CD8-positive, alpha-beta memory T cell (primary cell): ENCODE results near the gene TRIM22. TPM values are rescaled to one million over a fixed set of nuclear protein-coding genes. Genes with fewer than 3 reads are reported as not detected.
"Not testable (repeated sequence)": the region's sequence is repeated elsewhere in the genome, so short reads cannot be mapped to it uniquely, and the experiment has no call there.

Source experiments
- CTCF ChIA-PET: fragments of 350-600 bp; sonication (Branson Sonifier 250); formaldehyde crosslinking; loops from one replicate; lab custom pipeline; 2021; ENCODE audit warnings: antibody characterized with exemption; lab: Charles Lee
- POLR2A ChIA-PET: fragments of 350-600 bp; sonication (Branson Sonifier 250); formaldehyde crosslinking; loops from one replicate; lab custom pipeline; 2021; ENCODE audit warnings: antibody characterized with exemption; lab: Charles Lee
- DNase-seq, 5 donors: peaks; one replicate each; pipeline versions ENCODE4 v3.0.0 to v3.0.0-alpha.2; 2020 to 2022; ENCODE audit warnings: mixed read lengths in 1 of 5
- H3K27ac ChIP-seq: one replicate; pipeline ENCODE4 v1.7.0; 2013; ENCODE audit warnings: low read depth, mild to moderate bottlenecking, low read length, moderate library complexity
- H3K27me3 ChIP-seq: 2 replicates; pipeline ENCODE4 v1.7.0; 2013; ENCODE audit warnings: low read length, mild to moderate bottlenecking; ENCODE audit not compliant: insufficient read depth, poor library complexity, severe bottlenecking
- H3K36me3 ChIP-seq: 2 replicates; pipeline ENCODE4 v1.7.0; 2013; ENCODE audit warnings: mild to moderate bottlenecking, low read length, moderate library complexity; ENCODE audit not compliant: insufficient read depth
- H3K4me1 ChIP-seq: 2 replicates; pipeline ENCODE4 v1.7.0; 2013; ENCODE audit warnings: mild to moderate bottlenecking, low read length, moderate library complexity; ENCODE audit not compliant: insufficient read depth
- H3K4me3 ChIP-seq: 2 replicates; pipeline ENCODE4 v1.7.0; 2013; ENCODE audit warnings: mild to moderate bottlenecking, low read length
- H3K9me3 ChIP-seq: 2 replicates; pipeline ENCODE4 v1.7.0; 2013; ENCODE audit warnings: mild to moderate bottlenecking, low read length
- H3K27ac Mint-ChIP-seq, 8 donors: one replicate each; pipeline ENCODE4 v1.8.0; 2020 to 2021; ENCODE audit warnings: mixed read lengths in 8 of 8, mild to moderate bottlenecking in 6 of 8, inconsistent platforms in 3 of 8, moderate library complexity in 3 of 8
- H3K27me3 Mint-ChIP-seq, 2 donors: one replicate each; pipeline ENCODE4 v1.8.0; 2020 to 2021; ENCODE audit warnings: mixed read lengths in 2 of 2, mild to moderate bottlenecking in 1 of 2, moderate library complexity in 1 of 2
- H3K36me3 Mint-ChIP-seq, 3 donors: one replicate each; pipeline ENCODE4 v1.8.0; 2020 to 2021; ENCODE audit warnings: mixed read lengths in 3 of 3, inconsistent platforms in 1 of 3, mild to moderate bottlenecking in 1 of 3
- H3K4me1 Mint-ChIP-seq, 3 donors: one replicate each; pipeline ENCODE4 v1.8.0; 2020 to 2021; ENCODE audit warnings: mixed read lengths in 3 of 3, inconsistent platforms in 1 of 3, mild to moderate bottlenecking in 1 of 3
- H3K4me3 Mint-ChIP-seq, 7 donors: one replicate each; pipeline ENCODE4 v1.8.0; 2020 to 2021; ENCODE audit warnings: mixed read lengths in 7 of 7, mild to moderate bottlenecking in 6 of 7, moderate library complexity in 4 of 7, inconsistent platforms in 2 of 7
- H3K9me3 Mint-ChIP-seq, 5 donors: one replicate each; pipeline ENCODE4 v1.8.0; 2020 to 2022; ENCODE audit warnings: mixed read lengths in 5 of 5, mild to moderate bottlenecking in 3 of 5, moderate library complexity in 2 of 5, inconsistent platforms in 1 of 5
- polyA plus RNA-seq: library from polyadenylated mRNA; unstranded; fragments of 300-500 nt; fragmentation: Illumina TruSeq; gene quantifications from one replicate; pipeline ENCODE4 v1.2.3, GENCODE V29; 2021
- total RNA-seq, 2 experiments: library from RNA; stranded (reverse); gene quantifications; one replicate each; pipeline ENCODE4 v1.2.3, GENCODE V29; 2021

TRIM22 gene, protein sequence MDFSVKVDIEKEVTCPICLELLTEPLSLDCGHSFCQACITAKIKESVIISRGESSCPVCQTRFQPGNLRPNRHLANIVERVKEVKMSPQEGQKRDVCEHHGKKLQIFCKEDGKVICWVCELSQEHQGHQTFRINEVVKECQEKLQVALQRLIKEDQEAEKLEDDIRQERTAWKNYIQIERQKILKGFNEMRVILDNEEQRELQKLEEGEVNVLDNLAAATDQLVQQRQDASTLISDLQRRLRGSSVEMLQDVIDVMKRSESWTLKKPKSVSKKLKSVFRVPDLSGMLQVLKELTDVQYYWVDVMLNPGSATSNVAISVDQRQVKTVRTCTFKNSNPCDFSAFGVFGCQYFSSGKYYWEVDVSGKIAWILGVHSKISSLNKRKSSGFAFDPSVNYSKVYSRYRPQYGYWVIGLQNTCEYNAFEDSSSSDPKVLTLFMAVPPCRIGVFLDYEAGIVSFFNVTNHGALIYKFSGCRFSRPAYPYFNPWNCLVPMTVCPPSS
- total RNA-seq: 100 to 1,000 TPM; 105 TPM
- polyA plus RNA-seq: 163 TPM

DNA sequence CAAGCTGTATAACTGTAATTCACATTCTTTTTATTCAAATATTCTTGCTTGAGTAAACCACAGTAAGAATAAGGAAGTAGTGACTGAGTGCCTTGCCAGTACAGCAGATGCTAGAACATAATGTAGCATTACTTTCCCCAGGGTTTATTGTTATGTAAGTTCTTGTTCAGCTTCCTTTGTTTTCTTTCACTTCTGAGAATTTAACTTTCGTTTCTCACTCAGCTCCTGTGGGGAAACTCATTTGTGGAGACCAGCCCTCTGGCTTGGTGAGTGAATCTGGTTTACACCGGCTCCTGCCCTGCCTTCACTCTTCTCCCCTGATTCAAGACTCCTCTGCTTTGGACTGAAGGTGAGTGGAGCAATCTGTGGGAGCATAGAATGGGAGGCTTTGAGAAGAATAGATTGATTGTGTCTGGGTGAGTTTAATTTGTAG lies at the start of gene TRIM22:
Gene TRIM22 (plus strand): TSS at position 240 of the 433 bp plus-strand sequence. CDS start 6,443 bp downstream, outside the sequence.
- H3K4me1 ChIP-seq: peaks cover 42% of the 10 kb centered on the region
- no peaks in the 10 kb centered on the region for H3K9me3 ChIP-seq
- no peaks in the 10 kb centered on the region for H3K36me3 ChIP-seq
- H3K27me3 ChIP-seq: no peaks in the 10 kb centered on the region
- CTCF ChIA-PET: interaction anchor here (1.5 to 2.4 kb wide), 3 partner anchors 11 to 674 kb away, joined by 3 to 11 read pairs (median 5); no protein-coding TSS in a partner anchor
- peaks cover 0 to 40% (median 4%) of the 10 kb centered on the region in 3 donors for H3K36me3 Mint-ChIP-seq
- peaks cover 54 to 61% (median 60%) of the 10 kb centered on the region in 3 donors for H3K4me1 Mint-ChIP-seq
- H3K27ac ChIP-seq: peak within 1 kb of the TSS; percentile 79
- POLR2A ChIA-PET: interaction anchor here (0.7 to 1.2 kb wide), 2 partner anchors 10 to 546 kb away, joined by 3 read pairs; no protein-coding TSS in a partner anchor
- peaks cover 0 to 1% (median 0%) of the 10 kb centered on the region in 5 donors for H3K9me3 Mint-ChIP-seq
- H3K4me3 Mint-ChIP-seq: peak within 1 kb of the TSS; percentile 92 to 99 (median 95)
- H3K27ac Mint-ChIP-seq: peak within 1 kb of the TSS; percentile 91 to 98 (median 96)
- peak within 1 kb of the TSS; percentile 84 for H3K4me3 ChIP-seq
- no peaks in the 10 kb centered on the region for H3K27me3 Mint-ChIP-seq
- DNase-seq: peak; percentile 27 to 70 (median 57)

DNA sequence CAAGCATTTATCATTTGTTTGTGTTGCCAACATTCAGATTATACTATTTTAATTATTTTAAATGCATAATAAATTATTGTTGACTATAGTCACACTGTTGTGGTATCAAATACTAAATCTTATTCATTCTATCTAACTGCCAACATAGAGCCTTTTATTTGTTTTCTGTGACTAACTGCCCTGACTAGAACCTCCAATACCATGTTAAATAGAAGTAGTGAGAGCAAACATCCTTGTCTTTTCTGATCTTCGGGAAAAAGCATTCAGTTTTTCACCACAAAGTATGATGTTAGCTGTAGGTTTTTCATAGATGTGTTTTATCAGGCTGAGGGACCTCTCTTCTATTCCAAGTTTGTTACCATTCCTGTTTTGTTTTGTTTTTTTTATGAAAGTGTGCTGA lies 49.6 kb upstream of the TRIM22 start:
- H3K9me3 ChIP-seq: no peaks in the 10 kb centered on the region
- H3K36me3 ChIP-seq: peaks cover 24% of the 10 kb centered on the region
- H3K4me3 ChIP-seq: no peak overlapping the region
- ChIA-PET CTCF (no interaction called here), POLR2A (no interaction called here)
- H3K36me3 Mint-ChIP-seq: peaks cover 42 to 86% (median 54%) of the 10 kb centered on the region in 3 donors
- no peaks in the 10 kb centered on the region for H3K27me3 Mint-ChIP-seq
- peak overlapping the region in 1 of 8 donors; percentile 35 for H3K27ac Mint-ChIP-seq
- H3K4me1 Mint-ChIP-seq: peaks cover 0 to 9% (median 0%) of the 10 kb centered on the region in 3 donors
- no peaks in the 10 kb centered on the region for H3K9me3 Mint-ChIP-seq
- no peak overlapping the region for H3K27ac ChIP-seq
- H3K27me3 ChIP-seq: no peaks in the 10 kb centered on the region
- no peak for DNase-seq
- no peak overlapping the region for H3K4me3 Mint-ChIP-seq
- no peaks in the 10 kb centered on the region for H3K4me1 ChIP-seq

DNA sequence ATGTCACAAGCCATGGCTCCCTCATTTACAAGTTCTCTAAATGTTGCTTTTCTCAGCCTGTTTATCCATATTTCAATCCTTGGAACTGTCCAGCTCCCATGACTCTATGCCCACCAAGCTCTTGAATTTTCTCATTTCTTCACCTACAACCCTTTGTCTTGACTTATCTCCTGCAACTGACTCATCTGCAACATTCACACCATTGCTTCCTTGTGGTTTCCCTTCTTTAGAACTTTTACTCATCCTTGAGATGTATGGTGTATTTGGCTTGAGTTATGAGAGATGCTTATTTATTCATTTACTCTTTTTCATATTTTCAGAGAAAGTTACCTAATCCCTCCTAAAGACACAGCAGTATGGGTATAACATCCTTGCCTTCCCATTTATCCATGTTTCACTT lies 46.0 kb upstream of the TRIM22 start:
- Mint-ChIP-seq H3K27me3 (no peaks in the 10 kb centered on the region), H3K27ac (peak overlapping the region in 1 of 8 donors; percentile 54), H3K4me3 (no peak overlapping the region), H3K4me1 (peaks cover 0 to 9% (median 0%) of the 10 kb centered on the region in 3 donors), H3K9me3 (no peaks in the 10 kb centered on the region), H3K36me3 (peaks cover 23 to 53% (median 44%) of the 10 kb centered on the region in 3 donors)
- ChIA-PET POLR2A (no interaction called here), CTCF (no interaction called here)
- Histone ChIP-seq H3K4me1 (no peaks in the 10 kb centered on the region), H3K9me3 (no peaks in the 10 kb centered on the region), H3K4me3 (no peak overlapping the region), H3K27me3 (no peaks in the 10 kb centered on the region), H3K36me3 (peaks cover 16% of the 10 kb centered on the region), H3K27ac (no peak overlapping the region)
- no peak for DNase-seq

DNA sequence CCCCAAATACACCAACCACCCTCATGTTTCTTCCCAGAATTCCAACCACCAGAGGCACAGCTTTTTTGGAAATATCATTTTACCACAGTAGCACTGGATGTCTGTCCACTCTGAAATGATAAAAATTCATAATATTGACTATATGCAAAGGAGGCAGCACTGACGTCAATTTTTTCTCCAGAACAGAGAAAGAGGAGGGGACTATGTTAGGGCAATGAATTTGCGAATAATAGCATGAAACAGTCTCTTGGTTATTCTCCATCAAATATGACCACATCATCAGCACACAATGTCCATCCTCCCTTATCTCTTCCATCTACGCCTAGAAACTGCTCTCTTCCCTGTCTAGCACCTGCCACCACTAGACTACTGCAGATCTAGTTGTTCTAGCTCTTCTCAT lies 43.5 kb upstream of the TRIM22 start:
- Mint-ChIP-seq H3K9me3 (no peaks in the 10 kb centered on the region), H3K27ac (peak overlapping the region in 1 of 8 donors; percentile 25), H3K4me1 (peaks cover 0 to 9% (median 0%) of the 10 kb centered on the region in 3 donors), H3K36me3 (peaks cover 12 to 36% (median 33%) of the 10 kb centered on the region in 3 donors), H3K4me3 (no peak overlapping the region), H3K27me3 (no peaks in the 10 kb centered on the region)
- Histone ChIP-seq H3K4me3 (no peak overlapping the region), H3K27me3 (no peaks in the 10 kb centered on the region), H3K27ac (no peak overlapping the region), H3K9me3 (no peaks in the 10 kb centered on the region), H3K4me1 (no peaks in the 10 kb centered on the region), H3K36me3 (peaks cover 13% of the 10 kb centered on the region)
- ChIA-PET POLR2A (no interaction called here), CTCF (no interaction called here)
- no peak for DNase-seq

DNA sequence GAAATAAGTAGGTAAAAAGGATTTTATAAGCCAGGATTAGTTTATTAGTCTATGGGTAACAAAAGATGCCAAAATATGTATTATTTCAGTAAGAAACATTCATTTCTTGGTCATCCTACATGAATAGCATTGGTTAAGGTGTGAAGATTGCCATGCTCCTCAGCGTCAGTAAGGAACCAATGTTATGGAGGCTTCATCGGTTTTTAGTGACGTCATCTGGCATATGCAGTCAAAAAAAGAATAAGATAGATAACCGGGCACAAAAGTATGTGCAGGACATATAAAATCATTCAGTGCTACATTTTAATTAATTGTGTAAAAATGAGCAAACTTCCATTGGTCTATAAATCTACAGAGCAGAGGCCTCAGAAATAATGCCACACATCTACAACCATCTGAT lies 34.1 kb upstream of the TRIM22 start:
- no peaks in the 10 kb centered on the region for H3K9me3 ChIP-seq
- Mint-ChIP-seq H3K4me3 (no peak overlapping the region), H3K9me3 (peaks cover 0 to 10% (median 8%) of the 10 kb centered on the region in 5 donors), H3K27ac (no peak overlapping the region), H3K27me3 (no peaks in the 10 kb centered on the region), H3K4me1 (no peaks in the 10 kb centered on the region), H3K36me3 (peaks cover 0 to 13% (median 8%) of the 10 kb centered on the region in 3 donors)
- POLR2A ChIA-PET: no interaction called here
- no peaks in the 10 kb centered on the region for H3K36me3 ChIP-seq
- DNase-seq: no peak
- CTCF ChIA-PET: no interaction called here
- H3K4me3 ChIP-seq: no peak overlapping the region
- no peak overlapping the region for H3K27ac ChIP-seq
- H3K27me3 ChIP-seq: no peaks in the 10 kb centered on the region
- H3K4me1 ChIP-seq: no peaks in the 10 kb centered on the region

DNA sequence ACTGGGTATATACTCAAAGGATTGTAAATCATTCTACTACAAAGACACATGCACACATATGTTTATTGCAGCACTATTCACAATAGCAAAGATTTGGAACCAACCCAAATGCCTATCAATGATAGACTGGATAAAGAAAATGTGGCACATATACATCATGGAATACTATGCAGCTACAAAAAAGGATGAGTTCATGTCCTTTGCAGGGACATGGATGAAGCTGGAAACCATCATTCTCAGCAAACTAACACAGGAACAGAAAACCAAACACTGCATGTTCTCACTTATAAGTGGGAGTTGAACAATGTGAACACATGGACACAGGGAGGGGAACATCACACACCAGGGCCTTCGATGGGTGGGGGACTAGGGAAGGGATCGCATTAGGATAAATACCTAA lies 32.6 kb upstream of the TRIM22 start:
- DNase-seq, H3K4me3 Mint-ChIP-seq, H3K27me3 Mint-ChIP-seq, POLR2A ChIA-PET, H3K27me3 ChIP-seq, H3K4me3 ChIP-seq, H3K9me3 ChIP-seq, H3K4me1 Mint-ChIP-seq, H3K36me3 ChIP-seq, CTCF ChIA-PET, H3K27ac ChIP-seq, H3K4me1 ChIP-seq, H3K27ac Mint-ChIP-seq: not testable (repeated sequence)
- peaks cover 2 to 13% (median 10%) of the 10 kb centered on the region in 3 donors for H3K36me3 Mint-ChIP-seq
- H3K9me3 Mint-ChIP-seq: peaks cover 0 to 10% (median 6%) of the 10 kb centered on the region in 5 donors

DNA sequence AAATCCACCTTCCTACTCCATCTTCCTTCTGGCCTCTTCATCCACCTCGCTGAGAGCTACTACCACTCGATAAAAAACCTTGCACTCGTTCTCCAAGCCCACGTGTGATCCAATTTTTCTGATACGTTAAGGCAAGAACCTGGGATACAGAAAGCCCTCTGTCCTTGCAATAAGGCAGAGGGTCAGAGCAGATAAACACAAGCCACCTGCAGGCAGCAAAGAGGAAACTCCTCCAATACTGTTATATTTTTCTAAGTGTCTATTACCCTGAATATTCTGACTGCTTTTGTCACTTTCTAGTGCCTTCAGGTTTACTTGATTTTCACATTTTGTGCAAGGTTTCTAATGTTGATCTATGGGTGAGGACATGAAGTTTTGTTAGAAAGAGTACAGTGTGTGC lies 31.3 kb upstream of the TRIM22 start:
- peaks cover 2 to 18% (median 13%) of the 10 kb centered on the region in 3 donors for H3K36me3 Mint-ChIP-seq
- H3K4me1 Mint-ChIP-seq: no peaks in the 10 kb centered on the region
- H3K4me3 ChIP-seq: no peak overlapping the region
- H3K9me3 Mint-ChIP-seq: peaks cover 0 to 6% (median 3%) of the 10 kb centered on the region in 5 donors
- no peaks in the 10 kb centered on the region for H3K9me3 ChIP-seq
- no peaks in the 10 kb centered on the region for H3K27me3 ChIP-seq
- H3K27ac Mint-ChIP-seq: peak overlapping the region in 1 of 8 donors; percentile 78
- no peak overlapping the region for H3K27ac ChIP-seq
- no peaks in the 10 kb centered on the region for H3K36me3 ChIP-seq
- POLR2A ChIA-PET: no interaction called here
- CTCF ChIA-PET: no interaction called here
- no peak overlapping the region for H3K4me3 Mint-ChIP-seq
- no peaks in the 10 kb centered on the region for H3K4me1 ChIP-seq
- no peaks in the 10 kb centered on the region for H3K27me3 Mint-ChIP-seq
- no peak for DNase-seq

DNA sequence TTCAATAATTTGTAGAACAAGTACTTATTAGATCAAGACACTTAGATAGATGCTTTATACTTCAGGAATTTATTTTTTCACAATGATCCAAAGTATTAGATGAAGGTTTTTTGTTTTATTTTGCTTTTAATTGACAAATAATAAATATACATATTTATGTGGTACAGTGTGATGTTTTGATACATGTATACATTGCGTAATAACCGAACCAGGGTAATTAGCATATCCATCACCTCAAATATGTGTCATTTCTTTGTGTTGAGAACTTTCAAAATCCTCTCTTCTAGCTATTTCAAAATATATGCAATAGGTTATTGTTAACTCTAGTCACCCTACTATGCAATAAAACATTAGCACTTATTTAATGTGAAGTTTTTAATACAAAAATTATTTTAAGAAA lies 26.1 kb upstream of the TRIM22 start:
- peak overlapping the region in 2 of 8 donors; percentile 9 to 41 for H3K27ac Mint-ChIP-seq
- H3K36me3 ChIP-seq: peaks cover 25% of the 10 kb centered on the region
- H3K27ac ChIP-seq: no peak overlapping the region
- H3K9me3 ChIP-seq: no peaks in the 10 kb centered on the region
- no peak for DNase-seq
- no peaks in the 10 kb centered on the region for H3K27me3 ChIP-seq
- no peaks in the 10 kb centered on the region for H3K27me3 Mint-ChIP-seq
- POLR2A ChIA-PET: no interaction called here
- H3K4me1 Mint-ChIP-seq: no peaks in the 10 kb centered on the region
- peaks cover 0 to 46% (median 24%) of the 10 kb centered on the region in 3 donors for H3K36me3 Mint-ChIP-seq
- H3K4me3 ChIP-seq: no peak overlapping the region
- no peaks in the 10 kb centered on the region for H3K9me3 Mint-ChIP-seq
- CTCF ChIA-PET: no interaction called here
- no peaks in the 10 kb centered on the region for H3K4me1 ChIP-seq
- no peak overlapping the region for H3K4me3 Mint-ChIP-seq
